ENCODE measurements around the gene TMCC2. TPM values are rescaled to one million over a fixed set of nuclear protein-coding genes. Genes with fewer than 3 reads are reported as not detected.

TMCC2 gene
- total and polyA plus RNA-seq, 2 of the 8 experiments (the other 6 are each of a cell fraction or from before 2014, with no cell fraction given): 6.7 to 6.8 TPM

DNA sequence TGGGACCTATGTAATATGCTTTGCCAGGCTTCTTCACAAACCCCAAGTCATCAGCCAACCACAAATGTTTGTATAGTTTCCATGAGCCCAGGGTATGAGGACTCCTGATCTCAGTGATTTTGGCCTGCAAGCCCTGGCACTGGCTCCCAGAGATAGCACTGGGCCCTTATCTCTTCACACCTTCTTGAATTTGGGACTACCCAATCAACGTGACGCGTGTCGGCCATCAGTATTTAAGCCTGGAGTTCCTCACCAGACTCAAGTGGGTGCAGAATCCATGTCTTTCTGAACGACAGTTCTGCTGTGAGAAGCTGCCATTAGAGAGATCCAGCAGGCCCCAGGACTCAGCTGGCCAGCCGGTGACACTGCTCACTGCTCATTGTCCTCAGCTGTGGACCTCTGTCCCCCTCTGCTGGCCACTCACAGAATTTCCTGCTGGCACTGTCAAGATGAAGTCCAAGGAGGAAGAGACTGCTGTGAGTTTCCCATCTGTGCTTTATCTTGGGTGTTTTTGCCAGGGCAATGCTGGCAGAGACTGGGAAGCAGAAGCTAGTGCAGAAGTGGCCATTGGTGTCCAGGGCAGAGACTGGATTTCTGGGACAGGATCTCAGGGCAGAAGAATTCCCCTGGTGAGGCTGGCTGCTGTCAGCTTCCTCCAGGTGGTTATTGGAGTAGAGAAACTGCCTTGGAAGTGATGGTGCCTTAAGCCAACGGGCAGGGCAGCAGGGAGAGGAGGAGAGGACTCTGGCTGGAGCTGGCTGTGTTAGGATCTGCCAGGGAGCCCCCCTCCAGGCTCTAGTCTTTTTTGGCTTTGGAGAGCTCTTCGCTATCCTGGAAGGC lies 28.4 kb downstream of the TMCC2 start:
- Histone ChIP-seq H3K79me1 (ENCODE audit: low read depth, low read length) (no peaks in the 10 kb centered on the region), H4K20me1 (replicated peaks in 1 of 2; ENCODE audit: control insufficient read depth in 1 of 2, insufficient read depth in 2 of 2, low read length in 2 of 2) (no peaks in the 10 kb centered on the region), H2AK5ac (ENCODE audit: low read depth, low read length) (no peak overlapping the region), H3K4ac (replicated peaks; ENCODE audit: insufficient read length, low read depth, low read length) (no peak overlapping the region), H3K56ac (replicated peaks; ENCODE audit: insufficient read length, low read depth, low read length) (no peak overlapping the region), H3K23me2 (ENCODE audit: low read depth, low read length) (no peaks in the 10 kb centered on the region), H4K8ac (ENCODE audit: extremely low read depth, insufficient read depth, low read length) (no peak overlapping the region), H3K4me2 (ENCODE audit: insufficient read depth in 1 of 2, low read depth in 2 of 2, low read length in 2 of 2) (no peak overlapping the region), H2BK120ac (replicated peaks; ENCODE audit: low read depth, low read length) (no peak overlapping the region), H3K9me3 (ENCODE audit: insufficient read depth in 2 of 2, low read depth in 1 of 2, low read length in 1 of 2) (no peaks in the 10 kb centered on the region), H4K5ac (ENCODE audit: insufficient read length, low read depth, low read length) (no peak overlapping the region), H3K27ac (ENCODE audit: low read depth, low read length) (no peak overlapping the region), H2BK20ac (ENCODE audit: low read length) (no peak overlapping the region; the same call in 1 of the 2 replicates), H3K9ac (replicated peaks in 1 of 4; ENCODE audit: extremely low read depth in 1 of 4, low read depth in 3 of 4, low read length in 3 of 4) (no peak overlapping the region), H3K14ac (ENCODE audit: insufficient read length) (no peak overlapping the region), H4K91ac (replicated peaks; ENCODE audit: insufficient read length, low read length) (no peak overlapping the region), H3K18ac (ENCODE audit: extremely low read depth, low read length) (no peak overlapping the region), H2BK12ac (ENCODE audit: low read depth, low read length) (no peak overlapping the region), H2AFZ (ENCODE audit: low read length) (no peak overlapping the region), H3K27me3 (replicated peaks in 1 of 4; ENCODE audit: control insufficient read depth in 3 of 4, extremely low read depth in 1 of 4, insufficient read depth in 3 of 4, low read length in 3 of 4) (no peaks in the 10 kb centered on the region), H3K4me1 (replicated peaks in 1 of 4; ENCODE audit: control insufficient read depth in 3 of 4, insufficient read depth in 4 of 4, low read length in 3 of 4) (peaks cover 3 to 7% (median 4%) of the 10 kb centered on the region in 4 experiments; a peak in 4 of 7 replicates), H3K23ac (ENCODE audit: insufficient read length) (no peak overlapping the region), H3K4me3 (ENCODE audit: extremely low read depth in 1 of 4, insufficient read depth in 2 of 4, low read depth in 3 of 4, low read length in 4 of 4) (no peak overlapping the region), H3K79me2 (ENCODE audit: control insufficient read depth in 1 of 2, insufficient read depth in 2 of 2, low read length in 2 of 2) (no peaks in the 10 kb centered on the region), H2BK5ac (ENCODE audit: low read depth, low read length) (no peak overlapping the region; the same call in 1 of the 2 replicates), H3K36me3 (ENCODE audit: control insufficient read depth in 2 of 4, insufficient read depth in 4 of 4, low read length in 3 of 4) (no peaks in the 10 kb centered on the region), H2BK15ac (ENCODE audit: low read length) (peak overlapping the region; percentile 29; the same call in 1 of the 2 replicates)
- POLR2A ChIA-PET (ENCODE audit: partially characterized antibody): interaction anchor here (0.7 to 1.4 kb wide), 8 partner anchors 11 to 133 kb away, joined by 3 to 5 read pairs (median 3); partner anchors contain the start of gene TMCC2
- peak; percentile 61 to 95 for DNase-seq (ENCODE audit: low read depth in 1 of 2, low spot score in 2 of 2)
- peak; percentile 86 for FAIRE-seq
- CTCF ChIA-PET (ENCODE audit: partially characterized antibody): interaction anchor here (0.6 to 42.6 kb wide), 63 partner anchors 4 to 1384 kb away, joined by 3 to 2424 read pairs (median 6); partner anchors contain the start of genes KLHDC8A, NUAK2, RBBP5 and TMCC2
- WGBS, 2 experiments (ENCODE audit: extremely low coverage in 1 of 2, insufficient coverage in 1 of 2, insufficient read length in 1 of 2, insufficient replicate concordance in 2 of 2, low coverage in 1 of 2, low lambda C conversion rate in 2 of 2, missing lambda C conversion rate in 1 of 2): 63% methylated on average over 8 of the region's 8 CpGs; no CpG with 5 or more reads in 1 of the 2 experiments
- TF ChIP-seq SP2 (IDR thresholded peaks at IDR 0.05; ENCODE audit: low read length) (no peak), HDAC2 (IDR thresholded peaks at IDR 0.05; ENCODE audit: borderline replicate concordance in 1 of 2, low read depth in 2 of 2, low read length in 2 of 2) (no peak), EGR1 (IDR thresholded peaks at IDR 0.05; ENCODE audit: borderline replicate concordance, low read depth, low read length) (no peak), SIRT6 (IDR thresholded peaks at IDR 0.05; ENCODE audit: low read length) (no peak), YY1 (IDR thresholded peaks at IDR 0.05; ENCODE audit: low read depth, low read length) (0 out of 2 replicates have a peak, but pooled peaks have one; percentile 50), RAD21 (IDR thresholded peaks at IDR 0.05 in 1 of 2, conservative IDR thresholded peaks at IDR 0.05 in 1 of 2; ENCODE audit: low read depth in 2 of 2, low read length in 2 of 2) (peak; percentile 100), GTF2F1 (IDR thresholded peaks at IDR 0.05; ENCODE audit: borderline replicate concordance, low read depth, low read length) (no peak), NRF1 (IDR thresholded peaks at IDR 0.05; ENCODE audit: low read depth, low read length) (no peak), SIN3A (conservative IDR thresholded peaks at IDR 0.05 in 1 of 2, IDR thresholded peaks at IDR 0.05 in 1 of 2; ENCODE audit: low read depth in 1 of 2, low read length in 2 of 2) (peak; percentile 80 to 92; a peak in 2 of 4 replicates), GABPA (IDR thresholded peaks at IDR 0.05; ENCODE audit: borderline replicate concordance, insufficient read depth, low read length) (no peak; the same call in 1 of the 2 replicates), SRF (IDR thresholded peaks at IDR 0.05; ENCODE audit: low read depth, low read length) (no peak)

Measured in H1 (cell line).